Stomach smooth muscle (tissue), 2 donors: ENCODE data around the gene AATF.

Experiments used
- H3K27ac ChIP-seq: one replicate; pipeline ENCODE4 v1.7.0; 2013; ENCODE audit warnings: mild to moderate bottlenecking, low read length, inconsistent platforms
- H3K27me3 ChIP-seq, 2 donors: one replicate each; pipeline ENCODE4 v1.7.0; 2013; ENCODE audit warnings: low read length in 2 of 2; ENCODE audit not compliant: insufficient read depth in 2 of 2, control insufficient read depth in 1 of 2
- H3K36me3 ChIP-seq, 2 donors: one replicate each; pipeline ENCODE4 v1.7.0; 2013; ENCODE audit warnings: low read length in 2 of 2; ENCODE audit not compliant: control insufficient read depth in 2 of 2, insufficient read depth in 2 of 2
- H3K4me1 ChIP-seq: one replicate; pipeline ENCODE4 v1.7.0; 2013; ENCODE audit warnings: low read length; ENCODE audit not compliant: control insufficient read depth, insufficient read depth
- H3K4me3 ChIP-seq, 2 donors: one replicate each; pipeline ENCODE4 v1.7.0; 2013; ENCODE audit warnings: low read length in 2 of 2
- H3K9ac ChIP-seq, 2 donors: one replicate each; pipeline ENCODE4 v1.7.0; 2013; ENCODE audit warnings: low read length in 2 of 2, mild to moderate bottlenecking in 1 of 2
- H3K9me3 ChIP-seq, 2 donors: one replicate each; pipeline ENCODE4 v1.7.0; 2013; ENCODE audit warnings: low read length in 2 of 2; ENCODE audit not compliant: control insufficient read depth in 2 of 2
- donor health status: healthy.
- donor health status: Pancreatic carcinoma.

Gene AATF

GRCh38 chr17:36992701-36993100 is 43.9 kb downstream of the AATF start:
- no peak overlapping the region for H3K9ac ChIP-seq
- no peaks in the 10 kb centered on the region for H3K27me3 ChIP-seq
- H3K36me3 ChIP-seq = peaks cover 21 to 34% of the 10 kb centered on the region in 2 donors
- no peak overlapping the region for H3K27ac ChIP-seq
- no peaks in the 10 kb centered on the region for H3K4me1 ChIP-seq
- H3K4me3 ChIP-seq = no peak overlapping the region
- no peaks in the 10 kb centered on the region for H3K9me3 ChIP-seq

GRCh38 chr17:36993227-36993626 is 44.5 kb downstream of the AATF start:
- H3K9ac ChIP-seq = no peak overlapping the region
- peaks cover 23 to 31% of the 10 kb centered on the region in 2 donors for H3K36me3 ChIP-seq

DNA sequence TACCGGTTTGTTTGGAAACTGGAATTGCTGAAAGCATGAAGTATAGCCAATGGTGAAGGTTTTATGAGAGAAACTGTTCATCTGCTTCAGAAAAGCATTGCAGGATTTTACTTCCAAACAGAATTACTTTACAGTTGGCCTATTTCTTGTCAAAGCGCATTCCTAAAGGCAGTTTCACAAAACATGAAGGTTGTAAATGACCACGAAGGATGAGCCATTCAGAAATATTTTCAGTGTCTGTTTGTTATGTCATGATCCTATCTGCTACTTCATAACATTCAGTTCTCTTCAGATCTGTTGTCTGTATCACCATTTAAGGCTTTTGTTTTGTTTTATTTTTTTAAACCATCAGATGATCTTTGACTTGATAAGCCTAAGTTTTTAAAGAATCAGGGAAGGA is 45.7 kb downstream of the AATF start:
- Histone ChIP-seq H3K27ac (no peak overlapping the region), H3K4me3 (no peak overlapping the region), H3K27me3 (no peaks in the 10 kb centered on the region), H3K9me3 (no peaks in the 10 kb centered on the region), H3K9ac (no peak overlapping the region), H3K36me3 (peaks cover 13 to 19% of the 10 kb centered on the region in 2 donors), H3K4me1 (no peaks in the 10 kb centered on the region)

More at GRCh38 chr17:36993227-36993626, 44.5 kb downstream of the AATF start:
- no peak overlapping the region for H3K4me3 ChIP-seq
- H3K27ac ChIP-seq = no peak overlapping the region
- H3K4me1 ChIP-seq = no peaks in the 10 kb centered on the region
- no peaks in the 10 kb centered on the region for H3K27me3 ChIP-seq
- H3K9me3 ChIP-seq = no peaks in the 10 kb centered on the region

DNA sequence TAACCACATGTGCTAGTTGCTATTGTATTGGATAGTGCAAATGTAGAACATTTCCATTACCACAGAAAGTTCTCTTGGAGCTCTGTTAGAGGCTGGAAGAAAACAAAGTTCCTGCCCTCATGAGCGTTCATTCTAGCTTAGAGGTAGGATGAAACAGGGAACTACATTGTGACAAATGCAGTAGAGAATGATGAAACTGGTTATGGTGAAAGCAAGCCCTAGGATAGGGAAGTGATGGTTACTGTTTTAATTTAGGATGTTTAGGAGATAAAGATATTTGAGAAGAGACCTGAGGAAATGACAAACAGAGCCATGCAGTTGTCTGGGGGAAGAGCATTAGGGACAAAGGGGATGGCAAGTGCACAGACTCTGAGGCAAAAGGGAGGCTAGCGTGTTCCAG is 50.7 kb downstream of the AATF start:
- H3K27me3 ChIP-seq = no peaks in the 10 kb centered on the region
- no peaks in the 10 kb centered on the region for H3K4me1 ChIP-seq
- H3K9ac ChIP-seq = no peak overlapping the region
- no peak overlapping the region for H3K4me3 ChIP-seq
- no peak overlapping the region for H3K27ac ChIP-seq
- H3K36me3 ChIP-seq = peaks cover 9 to 14% of the 10 kb centered on the region in 2 donors
- no peaks in the 10 kb centered on the region for H3K9me3 ChIP-seq

GRCh38 chr17:37016780-37017179 is 68.0 kb downstream of the AATF start:
- no peak overlapping the region for H3K27ac ChIP-seq

GRCh38 chr17:37017404-37017803 is 68.7 kb downstream of the AATF start:
- peaks cover 0 to 2% of the 10 kb centered on the region in 2 donors for H3K36me3 ChIP-seq
- H3K27me3 ChIP-seq = no peaks in the 10 kb centered on the region
- no peaks in the 10 kb centered on the region for H3K9me3 ChIP-seq
- no peak overlapping the region for H3K27ac ChIP-seq
- no peak overlapping the region for H3K9ac ChIP-seq
- no peak overlapping the region for H3K4me3 ChIP-seq
- H3K4me1 ChIP-seq = no peaks in the 10 kb centered on the region

More at GRCh38 chr17:37016780-37017179, 68.0 kb downstream of the AATF start:
- no peaks in the 10 kb centered on the region for H3K27me3 ChIP-seq
- no peak overlapping the region for H3K4me3 ChIP-seq
- H3K4me1 ChIP-seq = no peaks in the 10 kb centered on the region
- H3K9ac ChIP-seq = no peak overlapping the region
- H3K36me3 ChIP-seq = peaks cover 0 to under 1% of the 10 kb centered on the region in 2 donors
- H3K9me3 ChIP-seq = no peaks in the 10 kb centered on the region

GRCh38 chr17:37019117-37019740 is 70.5 kb downstream of the AATF start:
- H3K27ac ChIP-seq = no peak overlapping the region
- H3K9me3 ChIP-seq = no peaks in the 10 kb centered on the region
- H3K36me3 ChIP-seq = peaks cover 0 to 2% of the 10 kb centered on the region in 2 donors
- H3K4me3 ChIP-seq = no peak overlapping the region
- no peak overlapping the region for H3K9ac ChIP-seq
- no peaks in the 10 kb centered on the region for H3K4me1 ChIP-seq
- H3K27me3 ChIP-seq = no peaks in the 10 kb centered on the region

GRCh38 chr17:37019741-37020129 is 71.0 kb downstream of the AATF start:
- no peak overlapping the region for H3K9ac ChIP-seq
- no peaks in the 10 kb centered on the region for H3K27me3 ChIP-seq
- no peaks in the 10 kb centered on the region for H3K4me1 ChIP-seq
- no peak overlapping the region for H3K27ac ChIP-seq
- peaks cover 0 to 2% of the 10 kb centered on the region in 2 donors for H3K36me3 ChIP-seq
- no peak overlapping the region for H3K4me3 ChIP-seq
- H3K9me3 ChIP-seq = no peaks in the 10 kb centered on the region

DNA sequence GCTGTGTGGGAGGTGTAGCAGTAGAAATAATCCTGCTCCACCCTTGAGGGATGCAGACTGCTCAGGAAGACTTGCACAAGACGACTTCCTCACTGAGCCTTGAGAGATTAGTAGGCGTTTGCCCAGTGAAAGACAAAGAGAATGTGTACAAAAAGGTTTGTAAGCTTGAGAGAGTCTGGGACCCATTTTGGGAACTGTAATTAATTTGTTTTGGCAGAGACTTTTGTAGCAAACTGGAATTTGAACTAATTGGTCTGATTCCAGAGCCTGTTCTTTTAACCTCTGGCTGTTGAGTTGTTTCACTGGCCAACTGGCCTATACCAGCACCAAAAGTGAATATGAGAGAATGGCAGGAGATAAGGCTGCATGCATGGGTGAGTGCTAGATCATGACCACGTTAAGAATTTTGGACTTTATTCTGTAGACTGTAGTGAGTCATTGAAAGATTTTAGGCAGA is 75.5 kb downstream of the AATF start:
- peaks cover 2 to 3% of the 10 kb centered on the region in 2 donors for H3K36me3 ChIP-seq
- H3K27ac ChIP-seq = no peak overlapping the region

DNA sequence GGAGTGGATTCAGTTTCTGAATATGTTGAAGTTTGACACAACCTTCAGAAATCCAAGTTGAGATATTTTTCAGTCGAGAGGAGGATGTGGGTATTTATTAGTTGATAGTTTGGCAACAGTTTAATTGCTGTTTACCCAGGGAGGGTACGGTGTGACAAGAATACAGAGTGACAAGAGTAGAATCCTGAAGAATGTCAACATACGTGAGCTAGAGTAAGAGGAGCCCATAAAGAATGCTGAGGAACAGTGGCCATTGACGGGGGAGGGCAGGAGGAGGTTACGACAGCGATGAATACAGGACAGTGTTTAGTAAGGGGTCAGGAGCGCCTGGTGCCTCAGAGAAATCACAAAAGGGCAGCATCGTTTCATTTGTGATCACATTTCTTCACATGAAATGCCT is 76.5 kb downstream of the AATF start:
- H3K4me3 ChIP-seq = no peak overlapping the region
- H3K9me3 ChIP-seq = no peaks in the 10 kb centered on the region
- no peak overlapping the region for H3K27ac ChIP-seq
- no peaks in the 10 kb centered on the region for H3K4me1 ChIP-seq
- no peaks in the 10 kb centered on the region for H3K27me3 ChIP-seq
- H3K9ac ChIP-seq = no peak overlapping the region
- peaks cover 2 to 3% of the 10 kb centered on the region in 2 donors for H3K36me3 ChIP-seq

More for the DNA sequence above, 75.5 kb downstream of the AATF start:
- Histone ChIP-seq H3K9me3 (no peaks in the 10 kb centered on the region), H3K9ac (no peak overlapping the region), H3K27me3 (no peaks in the 10 kb centered on the region), H3K4me3 (no peak overlapping the region), H3K4me1 (no peaks in the 10 kb centered on the region)

DNA sequence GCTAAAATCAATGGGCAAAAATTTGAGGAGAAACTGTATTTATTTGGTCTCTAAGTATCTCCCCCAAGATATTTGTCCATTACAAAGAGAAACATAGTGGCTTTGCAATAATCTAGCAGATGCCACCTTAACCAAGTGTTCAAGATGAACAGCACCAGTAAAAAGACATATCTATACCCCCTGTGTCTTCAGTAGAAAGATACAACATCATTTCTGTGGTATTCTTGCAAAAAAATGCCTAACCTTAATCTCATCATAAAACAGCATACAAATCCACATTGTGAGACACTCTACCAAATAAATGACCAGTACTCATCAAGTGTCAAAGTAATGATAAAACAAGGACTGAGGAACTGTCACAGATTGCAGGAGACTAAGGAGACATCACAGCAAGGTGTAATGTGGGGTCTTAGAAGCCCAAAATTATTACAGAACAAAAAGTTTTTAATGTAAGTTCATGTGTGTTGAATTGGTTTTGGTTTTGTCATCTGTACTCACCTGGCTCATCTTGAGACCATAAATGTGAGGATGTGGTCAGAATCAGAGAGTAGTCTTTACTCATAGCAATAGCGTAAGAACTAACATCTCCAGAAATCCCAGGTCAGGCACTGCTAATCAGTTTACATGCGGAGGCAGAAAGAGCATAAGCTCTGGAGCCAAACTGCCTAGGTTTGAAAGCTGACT is 77.2 kb downstream of the AATF start:
- Histone ChIP-seq H3K9ac (no peak overlapping the region), H3K4me1 (no peaks in the 10 kb centered on the region)

More for the DNA sequence above, 77.2 kb downstream of the AATF start:
- no peak overlapping the region for H3K4me3 ChIP-seq
- no peaks in the 10 kb centered on the region for H3K27me3 ChIP-seq
- peaks cover 2 to 3% of the 10 kb centered on the region in 2 donors for H3K36me3 ChIP-seq
- H3K9me3 ChIP-seq = no peaks in the 10 kb centered on the region
- H3K27ac ChIP-seq = no peak overlapping the region
